ENCODE data around the gene TPSAB1.
"Not testable (repeated sequence)": the region's sequence is repeated elsewhere in the genome, so short reads cannot be mapped to it uniquely, and the experiment has no call there.

DNA sequence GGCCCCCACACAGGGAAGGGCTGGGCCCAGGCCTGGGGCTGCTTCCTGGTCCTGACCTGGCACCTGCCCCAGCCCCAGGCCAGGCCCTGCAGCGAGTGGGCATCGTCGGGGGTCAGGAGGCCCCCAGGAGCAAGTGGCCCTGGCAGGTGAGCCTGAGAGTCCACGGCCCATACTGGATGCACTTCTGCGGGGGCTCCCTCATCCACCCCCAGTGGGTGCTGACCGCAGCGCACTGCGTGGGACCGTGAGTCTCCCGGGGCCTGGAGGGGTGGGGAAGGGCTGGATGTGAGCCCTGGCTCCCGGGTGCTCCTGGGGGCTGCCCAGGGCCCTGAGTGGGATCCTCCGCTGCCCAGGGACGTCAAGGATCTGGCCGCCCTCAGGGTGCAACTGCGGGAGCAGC lies 576 bp downstream of the TPSAB1 start:
- TF ChIP-seq, protein P1, sequence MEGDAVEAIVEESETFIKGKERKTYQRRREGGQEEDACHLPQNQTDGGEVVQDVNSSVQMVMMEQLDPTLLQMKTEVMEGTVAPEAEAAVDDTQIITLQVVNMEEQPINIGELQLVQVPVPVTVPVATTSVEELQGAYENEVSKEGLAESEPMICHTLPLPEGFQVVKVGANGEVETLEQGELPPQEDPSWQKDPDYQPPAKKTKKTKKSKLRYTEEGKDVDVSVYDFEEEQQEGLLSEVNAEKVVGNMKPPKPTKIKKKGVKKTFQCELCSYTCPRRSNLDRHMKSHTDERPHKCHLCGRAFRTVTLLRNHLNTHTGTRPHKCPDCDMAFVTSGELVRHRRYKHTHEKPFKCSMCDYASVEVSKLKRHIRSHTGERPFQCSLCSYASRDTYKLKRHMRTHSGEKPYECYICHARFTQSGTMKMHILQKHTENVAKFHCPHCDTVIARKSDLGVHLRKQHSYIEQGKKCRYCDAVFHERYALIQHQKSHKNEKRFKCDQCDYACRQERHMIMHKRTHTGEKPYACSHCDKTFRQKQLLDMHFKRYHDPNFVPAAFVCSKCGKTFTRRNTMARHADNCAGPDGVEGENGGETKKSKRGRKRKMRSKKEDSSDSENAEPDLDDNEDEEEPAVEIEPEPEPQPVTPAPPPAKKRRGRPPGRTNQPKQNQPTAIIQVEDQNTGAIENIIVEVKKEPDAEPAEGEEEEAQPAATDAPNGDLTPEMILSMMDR (IDR thresholded peaks at IDR 0.05; ENCODE audit: extremely low read depth in 1 of 2, insufficient read depth in 1 of 2, low read depth in 1 of 2, low read length in 2 of 2), result not testable (repeated sequence)
- not testable (repeated sequence) for TF ChIP-seq EZH2 (IDR thresholded peaks at IDR 0.05; ENCODE audit: borderline replicate concordance, low read depth, low read length, severe bottlenecking); MYC (IDR thresholded peaks at IDR 0.05; ENCODE audit: low read depth, low read length); POLR2A (IDR thresholded peaks at IDR 0.05; ENCODE audit: low read depth, low read length)
